Endothelial cell of umbilical vein (primary cell): Measurements from ENCODE around the gene INHA. TPM values are rescaled to one million over a fixed set of nuclear protein-coding genes. Genes with fewer than 3 reads are reported as not detected.

Source experiments
- Bru-seq: library from RNA; stranded (reverse); fragments of 400-500 nt; gene quantifications from one replicate; lab custom pipeline; 2021; lab: Mats Ljungman, UMichigan
- BruChase-seq, 2 experiments: library from RNA; stranded (reverse); fragments of 400-500 nt; gene quantifications; one replicate each; lab custom pipeline; 2021; lab: Mats Ljungman, UMichigan
- BruUV-seq: library from RNA; stranded (reverse); fragments of 400-500 nt; replicated peaks from 2 replicates; lab custom pipeline; 2021; lab: Mats Ljungman, UMichigan
- CTCF ChIA-PET: fragments of 300-600, 350-600 bp; sonication (Branson Sonifier 250); formaldehyde crosslinking; loops from one replicate; lab custom pipeline; 2021; ENCODE audit warnings: antibody characterized with exemption, inconsistent platforms; lab: Charles Lee
- POLR2A ChIA-PET: fragments of 300-600, 350-600 bp; sonication (Branson Sonifier 250); formaldehyde crosslinking; loops from one replicate; lab custom pipeline; 2021; ENCODE audit warnings: antibody characterized with exemption, inconsistent platforms; lab: Charles Lee
- DNase-seq: peaks from one replicate; pipeline ENCODE4 v3.0.0-alpha.2; 2011; ENCODE audit warnings: low read depth, low spot score
- FAIRE-seq: peaks from 2 replicates; lab custom pipeline; 2011; peaks lifted over from hg19 to GRCh38; lab: Jason Lieb, UNC
- H2AFZ ChIP-seq: 2 replicates; pipeline ENCODE4 v1.6.0; 2012; ENCODE audit warnings: low read depth, low read length, control low read depth, inconsistent platforms
- H3K27ac ChIP-seq: 2 replicates; pipeline ENCODE4 v1.5.1; 2011; ENCODE audit warnings: low read depth, mild to moderate bottlenecking, control low read depth, low read length, moderate library complexity; ENCODE audit not compliant: insufficient read depth
- H3K27me3 ChIP-seq, 2 experiments: 2 replicates each; pipeline versions ENCODE4 v1.6.0 to v1.6.1; 2011; ENCODE audit warnings: low read length in 2 of 2, mixed read lengths in 1 of 2; ENCODE audit not compliant: control insufficient read depth in 2 of 2, insufficient read depth in 2 of 2
- H3K36me3 ChIP-seq, 2 experiments: 2 replicates in 1 of 2; 3 replicates in 1 of 2; pipeline ENCODE4 v1.5.1; 2011; ENCODE audit warnings: low read length in 2 of 2, mild to moderate bottlenecking in 1 of 2, moderate library complexity in 1 of 2; ENCODE audit not compliant: control insufficient read depth in 2 of 2, insufficient read depth in 2 of 2; ENCODE audit errors: extremely low read depth in 1 of 2
- H3K4me1 ChIP-seq: 3 replicates; pipeline ENCODE4 v1.5.1; 2011; ENCODE audit warnings: mild to moderate bottlenecking, low read length; ENCODE audit not compliant: control insufficient read depth, insufficient read depth; ENCODE audit errors: extremely low read depth
- H3K4me2 ChIP-seq: 2 replicates; pipeline ENCODE4 v1.6.1; 2011; ENCODE audit warnings: low read length, control low read depth, mixed read lengths; ENCODE audit not compliant: insufficient read depth
- H3K4me3 ChIP-seq, 3 experiments: fragments of 200-600 bp in 1 of 3; sonication (generic), shearing (Covaris generic) in 1 of 3; replicated peaks in 1 of 3; 2 replicates each; pipeline ENCODE4 v1.5.1; 2011 to 2016; ENCODE audit warnings: control low read depth in 3 of 3, low read length in 3 of 3, mild to moderate bottlenecking in 2 of 3, inconsistent platforms in 1 of 3, low read depth in 1 of 3, moderate library complexity in 1 of 3; ENCODE audit not compliant: insufficient read depth in 1 of 3
- H3K79me2 ChIP-seq: 2 replicates; pipeline ENCODE4 v1.6.0; 2012; ENCODE audit warnings: low read length, inconsistent platforms; ENCODE audit not compliant: control insufficient read depth, insufficient read depth
- H3K9ac ChIP-seq: replicated peaks from 2 replicates; pipeline ENCODE3; 2011; ENCODE audit warnings: low read length, control low read depth; ENCODE audit not compliant: insufficient read depth; ENCODE audit errors: extremely low read depth
- H3K9me1 ChIP-seq: replicated peaks from 3 replicates; pipeline ENCODE4 v1.6.0; 2011; ENCODE audit warnings: mild to moderate bottlenecking, low read length; ENCODE audit not compliant: control insufficient read depth, insufficient read depth; ENCODE audit errors: extremely low read depth
- H3K9me3 ChIP-seq: replicated peaks from 2 replicates; pipeline ENCODE4 v1.5.1; 2012; ENCODE audit warnings: low read length, inconsistent platforms; ENCODE audit not compliant: control insufficient read depth, insufficient read depth
- H4K20me1 ChIP-seq: replicated peaks from 2 replicates; pipeline ENCODE3; 2011; ENCODE audit warnings: mild to moderate bottlenecking, low read length; ENCODE audit not compliant: control insufficient read depth, insufficient read depth; ENCODE audit errors: extremely low read depth
- CTCF ChIP-seq, 2 donors: IDR thresholded peaks; 1 replicate in 1 of 2; 2 replicates in 1 of 2; pipeline ENCODE4 v1.5.1; 2011; ENCODE audit warnings: low read length in 2 of 2, mild to moderate bottlenecking in 2 of 2, moderate library complexity in 2 of 2, control low read depth in 1 of 2, inconsistent platforms in 1 of 2, low read depth in 1 of 2; ENCODE audit not compliant: insufficient read depth in 1 of 2; ENCODE audit errors: extremely low read depth in 1 of 2
- EZH2 ChIP-seq: IDR thresholded peaks from 2 replicates; pipeline ENCODE4 v1.6.1; 2012; ENCODE audit warnings: borderline replicate concordance, low read depth, mild to moderate bottlenecking, moderate library complexity, low read length, inconsistent platforms; ENCODE audit not compliant: severe bottlenecking
- FOS ChIP-seq: IDR thresholded peaks from 2 replicates; pipeline ENCODE4 v1.6.1; 2011; ENCODE audit warnings: mild to moderate bottlenecking, low read length, moderate library complexity, borderline replicate concordance; ENCODE audit not compliant: insufficient read depth
- GATA2 ChIP-seq: IDR thresholded peaks from 2 replicates; pipeline ENCODE4 v1.7.0; 2011; ENCODE audit warnings: low read depth, mild to moderate bottlenecking, moderate library complexity, mixed read lengths, low read length; ENCODE audit not compliant: insufficient read length, insufficient read depth
- JUN ChIP-seq: IDR thresholded peaks from 2 replicates; pipeline ENCODE4 v1.6.1; 2011; ENCODE audit warnings: borderline replicate concordance, low read depth; ENCODE audit not compliant: insufficient read length, insufficient read depth
- MAX ChIP-seq: IDR thresholded peaks from 2 replicates; pipeline ENCODE4 v1.6.1; 2011; ENCODE audit not compliant: insufficient read depth, insufficient read length
- MYC ChIP-seq: IDR thresholded peaks from one replicate; pipeline ENCODE4 v1.6.1; 2011; ENCODE audit warnings: mild to moderate bottlenecking, low read depth, low read length
- POLR2A ChIP-seq: IDR thresholded peaks from 2 replicates; pipeline ENCODE4 v1.6.1; 2012; ENCODE audit warnings: low read depth, mild to moderate bottlenecking, control low read depth, low read length
- POLR2AphosphoS5 ChIP-seq: IDR thresholded peaks from 2 replicates; pipeline ENCODE4 v1.6.1; 2012; ENCODE audit warnings: low read depth, mild to moderate bottlenecking, control low read depth, low read length, moderate library complexity; ENCODE audit not compliant: insufficient read depth
- dilution Hi-C: fragments of 300-500 bp; cut with MboI; formaldehyde crosslinking; loops from one replicate; pipeline ENCODE4 v1.15.0; 2019; ENCODE audit warnings: low sequenced_read_pairs; ENCODE audit not compliant: extremely low pct_ligation_motif_present
- intact Hi-C: fragments of 100-400 bp; cut with micrococcal nuclease; formaldehyde crosslinking; loops from one replicate; pipeline ENCODE4 v1.10.0; 2022
- long read RNA-seq: library from polyadenylated mRNA; stranded (forward); transcript quantifications from one replicate; pipeline ENCODE4 v2.0.0, GENCODE V29; 2021
- polyA minus RNA-seq, 3 experiments: library from RNA; depleted of rRNA, polyadenylated mRNA; stranded (reverse); fragments of >200 nt; gene quantifications; 1 replicate in 1 of 3; 2 replicates in 2 of 3; pipeline ENCODE4 v1.2.3, GENCODE V29; 2011
- polyA plus RNA-seq, 4 experiments: library from polyadenylated mRNA; depleted of rRNA in 3 of 4; stranded (reverse) in 3 of 4; unstranded in 1 of 4; fragments of >200 nt; gene quantifications; 2 replicates each; pipeline versions ENCODE4 v1.2.1 to v1.2.3, GENCODE V29; 2011 to 2012; ENCODE audit warnings: missing spikeins in 1 of 4
- total RNA-seq: library from RNA; stranded (reverse); gene quantifications from 2 replicates; pipeline ENCODE4 v1.2.3, GENCODE V29; 2021

The INHA gene
- total RNA-seq (not detected in 2 replicates), polyA plus RNA-seq (0.06 and 0.10 TPM in 2 replicates), polyA minus RNA-seq (0.36 TPM in 1 of 2 replicates, not detected in the other), Bru-seq, nascent RNA (percentile 24 among the genes with signal in this experiment), BruChase-seq, experiment 1, labeled RNA remaining after a 6-hour chase (not detected), BruChase-seq, experiment 2, labeled RNA remaining after a 2-hour chase (not detected)
- 0.04 TPM in 1 of 2 replicates, not detected in the other for polyA plus RNA-seq (2011; cell fraction: cytosol; rRNA removed)
- 0.20 and 0.45 TPM in 2 replicates for polyA plus RNA-seq (2011; cell fraction: nucleus; rRNA removed)
- polyA plus RNA-seq (2012), result not detected in 2 replicates
- not detected for polyA minus RNA-seq (2011; cell fraction: cytosol; rRNA and poly(A)+ RNA removed)
- not detected in 2 replicates for polyA minus RNA-seq (2011; cell fraction: nucleus; rRNA and poly(A)+ RNA removed)
- long read RNA-seq, result 0 reads

GRCh38 chr2:219572237-219573001 is at the start of gene INHA:
Gene INHA (plus strand): TSS chr2:219572310. CDS start chr2:219572375, 65 bp downstream.
- ChIA-PET POLR2A (no interaction called here), CTCF (interaction anchor here (1.8 to 2.8 kb wide), 2 partner anchors 12 to 29 kb away, joined by 10 to 14 read pairs; partner anchors contain the start of genes CHPF and TMEM198)
- no peak for FAIRE-seq
- DNase-seq, result no peak
- Histone ChIP-seq H3K36me3 (no peaks in the 10 kb centered on the region), H3K4me3 (peak within 1 kb of the TSS in 1 of 3 experiments; percentile 75), H3K27ac (no peak within 1 kb of the TSS), H3K4me2 (no peak within 1 kb of the TSS), H3K9ac (no peak within 1 kb of the TSS), H4K20me1 (no peaks in the 10 kb centered on the region), H3K9me1 (no peaks in the 10 kb centered on the region), H3K79me2 (no peaks in the 10 kb centered on the region), H3K9me3 (no peaks in the 10 kb centered on the region), H3K27me3 (peaks cover 22 to 31% of the 10 kb centered on the region in 2 experiments), H2AFZ (no peak within 1 kb of the TSS), H3K4me1 (no peaks in the 10 kb centered on the region)
- dilution Hi-C loops, result no loop called here
- BruUV-seq, result no TSS peak
- intact Hi-C loops, result no loop called here
- TF ChIP-seq FOS (no peak), POLR2AphosphoS5 (no peak), MAX (no peak), CTCF (IDR thresholded peaks at IDR 0.05; ENCODE audit: extremely low read depth in 1 of 2, insufficient read depth in 1 of 2, low read depth in 1 of 2, low read length in 2 of 2) (no peak), JUN (no peak), GATA2 (no peak), EZH2 (no peak), POLR2A (no peak), MYC (no peak)
